HEK293 (cell line): ENCODE measurements around the gene RAB11B.
A peak's percentile ranks its signal among the peaks of the same experiment; 100 is the strongest.
"Not testable (repeated sequence)": the region's sequence is repeated elsewhere in the genome, so short reads cannot be mapped to it uniquely, and the experiment has no call there.

Experiments used
- CTCF ChIA-PET: fragments of 350-600 bp; formaldehyde crosslinking; extraction: SDS; loops from one replicate; lab custom pipeline; 2021; ENCODE audit warnings: antibody characterized with exemption; lab: Yijun Ruan, JAX
- POLR2A ChIA-PET: fragments of 300-600 bp; formaldehyde crosslinking; extraction: SDS; loops from one replicate; lab custom pipeline; 2020; ENCODE audit warnings: antibody characterized with exemption, inconsistent platforms; lab: Yijun Ruan, JAX
- H3K27ac ChIP-seq: fragments of 200-500 bp; sonication (Bioruptor generic); 2 replicates; pipeline ENCODE4 v1.5.1; 2014; ENCODE audit warnings: low read depth, low read length, control low read depth, inconsistent platforms; ENCODE audit errors: extremely low read depth
- H3K36me3 ChIP-seq, 2 experiments: fragments of 200-500 bp in 1 of 2; sonication (Bioruptor generic) in 1 of 2; 1 replicate in 1 of 2; 2 replicates in 1 of 2; pipeline ENCODE4 v1.5.1; 2014 to 2017; ENCODE audit warnings: inconsistent platforms in 2 of 2, low read length in 2 of 2; ENCODE audit not compliant: control insufficient read depth in 2 of 2, insufficient read depth in 1 of 2
- H3K4me1 ChIP-seq: fragments of 200-500 bp; sonication (Bioruptor generic); 2 replicates; pipeline ENCODE4 v1.5.1; 2014; ENCODE audit warnings: mild to moderate bottlenecking, low read length, inconsistent platforms; ENCODE audit not compliant: control insufficient read depth, insufficient read depth
- H3K4me3 ChIP-seq: 2 replicates; pipeline ENCODE4 v1.5.1; 2011; ENCODE audit warnings: low read depth, mild to moderate bottlenecking, control low read depth, low read length, moderate library complexity
- H3K9me3 ChIP-seq: fragments of 200-500 bp; sonication (Bioruptor generic); 2 replicates; pipeline ENCODE4 v1.5.1; 2014; ENCODE audit warnings: low read depth, low read length, inconsistent platforms; ENCODE audit not compliant: control insufficient read depth, insufficient read depth
- IKZF3 ChIP-seq: fragments of 450-650 bp; IDR thresholded peaks from 2 replicates; pipeline ENCODE4 v1.5.0; 2018; ENCODE audit warnings: missing biosample characterization, mild to moderate bottlenecking, missing genetic modification characterization, moderate library complexity
- KLF1 ChIP-seq: fragments of 450-650 bp; formaldehyde crosslinking; IDR thresholded peaks from 2 replicates; pipeline ENCODE4 v1.5.1; 2016; ENCODE audit warnings: missing biosample characterization, missing genetic modification characterization
- SP3 ChIP-seq: fragments of 450-650 bp; formaldehyde crosslinking; IDR thresholded peaks from 2 replicates; pipeline ENCODE4 v1.5.1; 2016; ENCODE audit warnings: missing biosample characterization, missing genetic modification characterization
- SP7 ChIP-seq: fragments of 450-650 bp; formaldehyde crosslinking; IDR thresholded peaks from 2 replicates; pipeline ENCODE4 v1.5.1; 2016; ENCODE audit warnings: missing biosample characterization, missing genetic modification characterization
- TSHZ1 ChIP-seq: fragments of 450-650 bp; formaldehyde crosslinking; IDR thresholded peaks from 2 replicates; pipeline ENCODE4 v1.5.1; 2016; ENCODE audit warnings: missing biosample characterization, missing genetic modification characterization, borderline replicate concordance
- YY2 ChIP-seq: fragments of 450-650 bp; formaldehyde crosslinking; IDR thresholded peaks from 2 replicates; pipeline ENCODE4 v1.5.1; 2016; ENCODE audit warnings: missing biosample characterization, missing genetic modification characterization
- ZBTB6 ChIP-seq: fragments of 450-650 bp; formaldehyde crosslinking; IDR thresholded peaks from 2 replicates; pipeline ENCODE4 v1.5.1; 2017; ENCODE audit warnings: missing biosample characterization, missing genetic modification characterization
- ZFP3 ChIP-seq: fragments of 450-650 bp; formaldehyde crosslinking; IDR thresholded peaks from 2 replicates; pipeline ENCODE4 v1.5.1; 2016; ENCODE audit warnings: low read depth, missing biosample characterization, missing genetic modification characterization
- ZNF324 ChIP-seq: fragments of 450-650 bp; formaldehyde crosslinking; IDR thresholded peaks from 2 replicates; pipeline ENCODE4 v1.5.1; 2016; ENCODE audit warnings: missing biosample characterization, missing genetic modification characterization
- ZNF426 ChIP-seq: fragments of 450-650 bp; formaldehyde crosslinking; IDR thresholded peaks from 2 replicates; pipeline ENCODE4 v1.5.1; 2017; ENCODE audit warnings: missing biosample characterization, missing genetic modification characterization, mild to moderate bottlenecking, inconsistent platforms, moderate library complexity
- ZNF433 ChIP-seq: fragments of 450-650 bp; formaldehyde crosslinking; IDR thresholded peaks from 2 replicates; pipeline ENCODE4 v1.5.1; 2016; ENCODE audit warnings: missing biosample characterization, missing genetic modification characterization, low read depth
- ZNF544 ChIP-seq: fragments of 450-650 bp; formaldehyde crosslinking; IDR thresholded peaks from 2 replicates; pipeline ENCODE4 v1.5.0; 2017; ENCODE audit warnings: missing biosample characterization, missing genetic modification characterization
- ZNF558 ChIP-seq: fragments of 450-650 bp; formaldehyde crosslinking; IDR thresholded peaks from 2 replicates; pipeline ENCODE4 v1.5.1; 2016; ENCODE audit warnings: missing biosample characterization, missing genetic modification characterization
- ZNF580 ChIP-seq: fragments of 450-650 bp; formaldehyde crosslinking; IDR thresholded peaks from 2 replicates; pipeline ENCODE4 v1.5.1; 2016; ENCODE audit warnings: missing biosample characterization, missing genetic modification characterization
- ZNF621 ChIP-seq: fragments of 450-650 bp; formaldehyde crosslinking; IDR thresholded peaks from 2 replicates; pipeline ENCODE4 v1.5.1; 2017; ENCODE audit warnings: missing biosample characterization, missing genetic modification characterization
- ZNF626 ChIP-seq: fragments of 450-650 bp; sonication (Bioruptor Pico); formaldehyde crosslinking; IDR thresholded peaks from 2 replicates; pipeline ENCODE4 v1.5.1; 2018; ENCODE audit warnings: missing biosample characterization, missing genetic modification characterization, inconsistent platforms
- ZNF639 ChIP-seq: fragments of 450-650 bp; formaldehyde crosslinking; IDR thresholded peaks from 2 replicates; pipeline ENCODE4 v1.5.1; 2016; ENCODE audit warnings: missing biosample characterization, missing genetic modification characterization
- ZNF664 ChIP-seq: fragments of 450-650 bp; formaldehyde crosslinking; IDR thresholded peaks from 2 replicates; pipeline ENCODE4 v1.5.1; 2016; ENCODE audit warnings: missing biosample characterization, missing genetic modification characterization
- ZNF704 ChIP-seq: fragments of 450-650 bp; formaldehyde crosslinking; IDR thresholded peaks from 2 replicates; pipeline ENCODE4 v1.5.1; 2016; ENCODE audit warnings: missing biosample characterization, missing genetic modification characterization
- ZNF830 ChIP-seq: fragments of 450-650 bp; IDR thresholded peaks from 2 replicates; pipeline ENCODE4 v1.5.0; 2018; ENCODE audit warnings: missing biosample characterization, missing genetic modification characterization, low read depth, mild to moderate bottlenecking, moderate library complexity
- ZSCAN5A ChIP-seq: fragments of 450-650 bp; formaldehyde crosslinking; IDR thresholded peaks from 2 replicates; pipeline ENCODE4 v1.5.1; 2016; ENCODE audit warnings: missing biosample characterization, missing genetic modification characterization

Gene RAB11B

GRCh38 chr19:8404391-8405151, 14.4 kb downstream of the RAB11B start (continued):
- TF ChIP-seq ZSCAN5A = no peak
- TF ChIP-seq ZNF324 (tag by site-specific recombination) = no peak
- TF ChIP-seq ZFP3 (tag by site-specific recombination) = no peak
- TF ChIP-seq, all 188 proteins: peak for 0

GRCh38 chr19:8410718-8411117, 20.6 kb downstream of the RAB11B start:
- ChIA-PET CTCF (interaction anchor here (0.6 to 2.3 kb wide), 6 partner anchors 13 to 283 kb away, joined by 3 to 11 read pairs (median 3); no protein-coding TSS in a partner anchor), POLR2A (interaction anchor here (6.2 kb wide), 1 partner anchor 36 kb away, joined by 47 read pairs; the partner anchor contains the start of gene HNRNPM)
- H3K9me3 ChIP-seq, H3K4me3 ChIP-seq, H3K27ac ChIP-seq, H3K36me3 ChIP-seq, H3K4me1 ChIP-seq: not testable (repeated sequence)

GRCh38 chr19:8412783-8413628, 22.8 kb downstream of the RAB11B start, which contains the start of gene MARCHF2:
TSS of gene MARCHF2 (plus strand) at chr19:8413305. CDS start at chr19:8421841, 8,536 bp downstream.
- no peaks in the 10 kb centered on the region; a peak in 1 of 3 replicates for H3K36me3 ChIP-seq
- no peaks in the 10 kb centered on the region for H3K9me3 ChIP-seq
- peak within 1 kb of the TSS; percentile 62 for H3K4me3 ChIP-seq
- CTCF ChIA-PET = interaction anchor here (0.5 to 3.4 kb wide), 26 partner anchors 8 to 1706 kb away, joined by 3 to 19 read pairs (median 4); no protein-coding TSS in a partner anchor
- POLR2A ChIA-PET = interaction anchor here (0.5 to 6.2 kb wide), 12 partner anchors 8 to 101 kb away, joined by 3 to 48 read pairs (median 3); partner anchors contain the start of genes HNRNPM, KANK3, RAB11B and ZNF414
- no peak within 1 kb of the TSS; the same call in 1 of the 2 replicates for H3K27ac ChIP-seq
- peaks cover 2% of the 10 kb centered on the region; the same call in 1 of the 2 replicates for H3K4me1 ChIP-seq
- no peak for TF ChIP-seq IKZF3
- TF ChIP-seq ZNF544 (tag by site-specific recombination) = no peak
- no peak for TF ChIP-seq ZNF639 (tag by site-specific recombination)
- TF ChIP-seq ZNF664 = no peak
- TF ChIP-seq ZNF621 = no peak
- no peak for TF ChIP-seq ZBTB6 (tag by site-specific recombination)
- TF ChIP-seq TSHZ1 = no peak
- TF ChIP-seq ZNF704 = no peak
- no peak for TF ChIP-seq ZNF426 (tag by site-specific recombination)
- peak; percentile 85 for TF ChIP-seq SP3
- no peak for TF ChIP-seq ZNF433
- TF ChIP-seq ZNF626 = no peak
- TF ChIP-seq KLF1 = peak; percentile 39; the same call in 1 of the 2 replicates
- TF ChIP-seq ZNF580 = no peak
- no peak for TF ChIP-seq ZNF558
- TF ChIP-seq ZNF830 (tag by site-specific recombination) = no peak
- TF ChIP-seq YY2 = no peak
- TF ChIP-seq SP7 (tag by site-specific recombination) = no peak
